K562 (cell line): Measurements from ENCODE around the gene USP32. TPM values are rescaled to one million over a fixed set of nuclear protein-coding genes. Genes with fewer than 3 reads are reported as not detected.

Source experiments
- ATAC-seq: fragments of 200-7000 bp; cut with Tn5 transposase; 3 replicates; pipeline ENCODE4 v1.9.1; 2020; ENCODE audit warnings: moderate library complexity
- BruUV-seq: library from RNA; stranded (reverse); fragments of 400-500 nt; replicated peaks from 2 replicates; lab custom pipeline; 2021; lab: Mats Ljungman, UMichigan
- CTCF ChIA-PET: fragments of 300-600 bp; formaldehyde crosslinking; extraction: SDS; loops from one replicate; lab custom pipeline; 2021; ENCODE audit warnings: low intra/inter-chr PET ratio; lab: Yijun Ruan, JAX
- POLR2A ChIA-PET: fragments of 300-600, 350-650 bp; sonication (Branson Sonifier 250); formaldehyde crosslinking; extraction: SDS; loops from one replicate; lab custom pipeline; 2021; ENCODE audit warnings: antibody characterized with exemption, inconsistent platforms; lab: Yijun Ruan, JAX
- DNase-seq, 4 experiments: peaks; one replicate each; pipeline versions ENCODE4 v3.0.0 to v3.0.0-alpha.2; 2011 to 2018; ENCODE audit warnings: low spot score in 3 of 4, mixed read lengths in 3 of 4; ENCODE audit errors: extremely low read depth in 1 of 4
- FAIRE-seq: peaks from 2 replicates; lab custom pipeline; 2011; peaks lifted over from hg19 to GRCh38; lab: Jason Lieb, UNC
- H2AFZ ChIP-seq: 2 replicates; pipeline ENCODE4 v1.6.0; 2011; ENCODE audit warnings: low read depth, low read length, control low read depth, inconsistent platforms
- H3K27ac ChIP-seq: fragments of 200-600 bp; 3 replicates; pipeline ENCODE4 v1.8.0; 2011; ENCODE audit warnings: low read depth, mild to moderate bottlenecking, control low read depth, inconsistent platforms, low read length, moderate library complexity, mixed read lengths; ENCODE audit errors: extremely low read depth
- H3K27me3 ChIP-seq, 2 experiments: fragments of 300-600 bp in 1 of 2; 2 replicates in 1 of 2; 3 replicates in 1 of 2; pipeline versions ENCODE4 v1.6.0 to v1.8.0; 2011; ENCODE audit warnings: inconsistent platforms in 2 of 2, low read length in 2 of 2, mild to moderate bottlenecking in 1 of 2, mixed read lengths in 1 of 2, moderate library complexity in 1 of 2; ENCODE audit not compliant: control insufficient read depth in 2 of 2, insufficient read depth in 2 of 2
- H3K36me3 ChIP-seq: fragments of 300-600 bp; 3 replicates; pipeline ENCODE4 v1.8.0; 2011; ENCODE audit warnings: mild to moderate bottlenecking, low read length, inconsistent platforms; ENCODE audit not compliant: control insufficient read depth, insufficient read depth
- H3K4me1 ChIP-seq, 2 experiments: fragments of 200-600 bp in 1 of 2; replicated peaks in 1 of 2; 2 replicates in 1 of 2; 3 replicates in 1 of 2; pipeline versions ENCODE4 v1.5.1 to v1.8.0; 2011; ENCODE audit warnings: inconsistent platforms in 2 of 2, low read length in 2 of 2, mild to moderate bottlenecking in 1 of 2, mixed read lengths in 1 of 2, moderate library complexity in 1 of 2; ENCODE audit not compliant: control insufficient read depth in 2 of 2, insufficient read depth in 2 of 2
- H3K4me2 ChIP-seq: 2 replicates; pipeline ENCODE4 v1.6.1; 2011; ENCODE audit warnings: low read length, control low read depth, inconsistent platforms, mixed read lengths; ENCODE audit not compliant: insufficient read depth
- H3K4me3 ChIP-seq: fragments of 200-600 bp; sonication (generic), shearing (Covaris generic); 2 replicates; pipeline ENCODE4 v1.5.1; 2016; ENCODE audit warnings: control low read depth, inconsistent platforms
- H3K79me2 ChIP-seq: fragments of 200-600 bp; 3 replicates; pipeline ENCODE4 v1.8.0; 2011; ENCODE audit warnings: low read length, inconsistent platforms; ENCODE audit not compliant: control insufficient read depth, insufficient read depth
- H3K9ac ChIP-seq, 2 experiments: 2 replicates each; pipeline versions ENCODE4 v1.6.0 to v1.6.1; 2011; ENCODE audit warnings: low read depth in 2 of 2, low read length in 2 of 2, control low read depth in 1 of 2, inconsistent platforms in 1 of 2, mild to moderate bottlenecking in 1 of 2, mixed read lengths in 1 of 2; ENCODE audit not compliant: insufficient read depth in 1 of 2
- H3K9me1 ChIP-seq: one replicate; pipeline ENCODE4 v1.6.0; 2011; ENCODE audit warnings: inconsistent platforms, mild to moderate bottlenecking, low read length, moderate library complexity; ENCODE audit not compliant: control insufficient read depth, insufficient read depth
- H3K9me3 ChIP-seq: replicated peaks from 2 replicates; pipeline ENCODE4 v1.5.1; 2011; ENCODE audit warnings: low read depth, low read length, inconsistent platforms; ENCODE audit not compliant: control insufficient read depth, insufficient read depth
- H4K20me1 ChIP-seq: replicated peaks from 2 replicates; pipeline ENCODE4 v1.6.1; 2011; ENCODE audit warnings: low read length, inconsistent platforms, mixed read lengths; ENCODE audit not compliant: control insufficient read depth, insufficient read depth
- CEBPG ChIP-seq, 3 experiments: fragments of 200-800 bp in 1 of 3; sonication (Bioruptor generic) in 1 of 3; sonication (generic) in 1 of 3; formaldehyde crosslinking in 1 of 3; IDR thresholded peaks in 2 of 3; conservative IDR thresholded peaks in 1 of 3; 2 replicates each; pipeline versions ENCODE4 v1.6.1 to v1.8.0; 2016 to 2022; ENCODE audit warnings: missing compliant biosample characterization in 2 of 3, missing genetic modification characterization in 2 of 3, mild to moderate bottlenecking in 1 of 3, missing genetic modification reagents in 1 of 3
- KDM4B ChIP-seq, 2 experiments: fragments of 450-650 bp in 1 of 2; sonication (generic) in 1 of 2; IDR thresholded peaks; 2 replicates each; pipeline ENCODE4 v1.6.1; 2016 to 2017; ENCODE audit warnings: borderline replicate concordance in 2 of 2, antibody characterized with exemption in 1 of 2, low read depth in 1 of 2, mild to moderate bottlenecking in 1 of 2
- WGBS: fragments of 100-300 bp; shearing (Covaris generic); methylation state at CpG from one replicate; pipeline ENCODE4 v1.1.6; 2016; ENCODE audit warnings: low coverage, mixed read lengths; ENCODE audit not compliant: insufficient coverage; ENCODE audit errors: missing lambda C conversion rate; 5-methylcytosine and 5-hydroxymethylcytosine counted together
- in situ Hi-C: fragments of 300-500 bp; cut with MboI; formaldehyde crosslinking; loops from 4 replicates; pipeline ENCODE4 v1.15.0; 2018; ENCODE audit warnings: inconsistent platforms, mixed read lengths
- intact Hi-C: fragments of 100-400 bp; cut with micrococcal nuclease; formaldehyde crosslinking; loops from 2 replicates; pipeline ENCODE4 v1.14.2; 2022
- polyA plus RNA-seq, 8 experiments: library from polyadenylated mRNA; depleted of rRNA in 4 of 8; stranded (reverse) in 5 of 8; unstranded in 3 of 8; fragments of >200 nt; fragmentation: Nextera tagmentation in 2 of 8; fragmentation: Illumina TruSeq in 1 of 8; extraction: Ambion mirVana in 2 of 8; extraction: Trizol in 1 of 8; gene quantifications; 2 replicates each; pipeline versions ENCODE4 v1.2.1 to v1.2.3, GENCODE V29; 2011 to 2014; ENCODE audit warnings: inconsistent platforms in 1 of 8, missing spikeins in 1 of 8
- total RNA-seq, 7 experiments: library from RNA; depleted of rRNA in 6 of 7; stranded (reverse); fragments of >200 nt in 6 of 7; fragmentation: Illumina TruSeq in 2 of 7; extraction: Trizol in 2 of 7; gene quantifications; 2 replicates each; pipeline versions ENCODE4 v1.2.1 to v1.2.3, GENCODE V29; 2011 to 2021; ENCODE audit warnings: low replicate concordance in 1 of 7
- TF ChIP-seq, protein P1 (sequence below), 3 experiments: fragments of 200-800 bp in 1 of 3; fragments of 250-450 bp in 1 of 3; fragments of 450-650 bp in 1 of 3; sonication (Bioruptor Pico) in 1 of 3; sonication (Bioruptor generic) in 1 of 3; formaldehyde crosslinking in 1 of 3; IDR thresholded peaks; 2 replicates each; pipeline versions ENCODE4 v1.6.1 to v1.8.0; 2016 to 2022; ENCODE audit warnings: mild to moderate bottlenecking in 2 of 3, missing genetic modification characterization in 2 of 3, missing compliant biosample characterization in 1 of 3, moderate library complexity in 1 of 3

USP32 gene
- total and polyA plus RNA-seq, 9 of the 15 experiments (the other 6 are each of a cell fraction or from before 2014, with no cell fraction given): 18.0 to 69.3 (median 47.1) TPM

DNA sequence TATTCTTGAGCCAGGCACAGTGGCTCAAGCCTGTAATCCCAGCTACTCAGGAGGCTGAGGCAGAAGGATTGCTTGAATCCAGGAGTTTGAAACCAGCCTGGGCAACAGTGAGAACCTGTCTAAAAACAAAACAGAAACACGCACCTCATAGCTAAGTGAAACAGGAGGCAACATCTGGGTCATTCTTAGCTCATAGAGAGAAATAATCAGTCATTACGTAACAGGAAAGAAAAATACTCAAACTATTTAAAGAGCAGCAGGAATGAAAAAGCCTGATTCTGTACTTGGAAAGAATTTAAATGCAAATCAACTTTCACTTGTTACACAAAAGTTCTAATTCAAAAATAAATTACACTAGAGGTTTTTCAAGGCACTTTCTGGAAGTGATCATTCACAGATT is 47.6 kb upstream of the USP32 start:
- no peaks in the 10 kb centered on the region for H3K9me3 ChIP-seq
- H3K4me1 ChIP-seq: peaks cover 3% of the 10 kb centered on the region in 2 experiments; a peak in 3 of 5 replicates
- peak overlapping the region in 1 of 2 experiments; percentile 24; a peak in 1 of 4 replicates for H3K9ac ChIP-seq
- no peaks in the 10 kb centered on the region for H3K9me1 ChIP-seq
- ATAC-seq: no peak
- H3K4me3 ChIP-seq: no peak overlapping the region
- H3K27me3 ChIP-seq: no peaks in the 10 kb centered on the region
- H2AFZ ChIP-seq: peak overlapping the region; percentile 57; the same call in 1 of the 2 replicates
- WGBS: 57% methylated on average over 2 of the region's 2 CpGs
- POLR2A ChIA-PET: no interaction called here
- FAIRE-seq: no peak
- no peaks in the 10 kb centered on the region for H4K20me1 ChIP-seq
- H3K27ac ChIP-seq: no peak overlapping the region
- H3K36me3 ChIP-seq: no peaks in the 10 kb centered on the region
- H3K79me2 ChIP-seq: no peaks in the 10 kb centered on the region
- CTCF ChIA-PET: no interaction called here
- BruUV-seq: no TSS peak
- intact Hi-C loops (loop anchor here (5.0 kb wide), 1 partner anchor 198 kb away; no protein-coding TSS in a partner anchor), in situ Hi-C loops (no loop called here)
- no peak overlapping the region for H3K4me2 ChIP-seq
- TF ChIP-seq KDM4B (IDR thresholded peaks at IDR 0.05; ENCODE audit: borderline replicate concordance in 2 of 2, low read depth in 1 of 2): no peak
- TF ChIP-seq CEBPG (CRISPR knock-in tag; IDR thresholded peaks at IDR 0.05): no peak
- 0 out of 4 replicates have a peak, but pooled peaks of 1 of the 2 experiments have one; percentile 24 for TF ChIP-seq CEBPG (tag; conservative IDR thresholded peaks at IDR 0.05 in 1 of 2, IDR thresholded peaks at IDR 0.05 in 1 of 2)
- TF ChIP-seq, protein P1, sequence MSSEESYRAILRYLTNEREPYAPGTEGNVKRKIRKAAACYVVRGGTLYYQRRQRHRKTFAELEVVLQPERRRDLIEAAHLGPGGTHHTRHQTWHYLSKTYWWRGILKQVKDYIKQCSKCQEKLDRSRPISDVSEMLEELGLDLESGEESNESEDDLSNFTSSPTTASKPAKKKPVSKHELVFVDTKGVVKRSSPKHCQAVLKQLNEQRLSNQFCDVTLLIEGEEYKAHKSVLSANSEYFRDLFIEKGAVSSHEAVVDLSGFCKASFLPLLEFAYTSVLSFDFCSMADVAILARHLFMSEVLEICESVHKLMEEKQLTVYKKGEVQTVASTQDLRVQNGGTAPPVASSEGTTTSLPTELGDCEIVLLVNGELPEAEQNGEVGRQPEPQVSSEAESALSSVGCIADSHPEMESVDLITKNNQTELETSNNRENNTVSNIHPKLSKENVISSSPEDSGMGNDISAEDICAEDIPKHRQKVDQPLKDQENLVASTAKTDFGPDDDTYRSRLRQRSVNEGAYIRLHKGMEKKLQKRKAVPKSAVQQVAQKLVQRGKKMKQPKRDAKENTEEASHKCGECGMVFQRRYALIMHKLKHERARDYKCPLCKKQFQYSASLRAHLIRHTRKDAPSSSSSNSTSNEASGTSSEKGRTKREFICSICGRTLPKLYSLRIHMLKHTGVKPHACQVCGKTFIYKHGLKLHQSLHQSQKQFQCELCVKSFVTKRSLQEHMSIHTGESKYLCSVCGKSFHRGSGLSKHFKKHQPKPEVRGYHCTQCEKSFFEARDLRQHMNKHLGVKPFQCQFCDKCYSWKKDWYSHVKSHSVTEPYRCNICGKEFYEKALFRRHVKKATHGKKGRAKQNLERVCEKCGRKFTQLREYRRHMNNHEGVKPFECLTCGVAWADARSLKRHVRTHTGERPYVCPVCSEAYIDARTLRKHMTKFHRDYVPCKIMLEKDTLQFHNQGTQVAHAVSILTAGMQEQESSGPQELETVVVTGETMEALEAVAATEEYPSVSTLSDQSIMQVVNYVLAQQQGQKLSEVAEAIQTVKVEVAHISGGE (CRISPR knock-in tag; IDR thresholded peaks at IDR 0.05): peak in 1 of 3 experiments; percentile 41; a peak in 2 of 6 replicates
- no peak for DNase-seq
